DMS153 (cell line): ENCODE measurements around the gene PRDX4.
"Not testable (repeated sequence)": the region's sequence is repeated elsewhere in the genome, so short reads cannot be mapped to it uniquely, and the experiment has no call there.

Experiments
- DNase-seq: peaks from one replicate; lab custom pipeline; 2025; lab: John Stamatoyannopoulos, UW

PRDX4 gene

GRCh38 chrX:23673108-23673507, 5.8 kb downstream of the PRDX4 start:
- no peak for DNase-seq

- not testable (repeated sequence) for DNase-seq
These were observed 9.2 kb downstream of the PRDX4 start for GRCh38 chrX:23676486-23676885.

GRCh38 chrX:23692166-23692565, 24.9 kb downstream of the PRDX4 start:
- DNase-seq: no peak

- peak; percentile 3 for DNase-seq
These were observed 27.3 kb downstream of the PRDX4 start for GRCh38 chrX:23694606-23695005.

- no peak for DNase-seq
These were observed 32.4 kb downstream of the PRDX4 start for GRCh38 chrX:23699636-23700194.

GRCh38 chrX:23704673-23705206, 37.4 kb downstream of the PRDX4 start:
- no peak for DNase-seq

GRCh38 chrX:23705235-23705634, 37.9 kb downstream of the PRDX4 start:
- DNase-seq: no peak

GRCh38 chrX:23720117-23720677, 52.9 kb downstream of the PRDX4 start:
- DNase-seq: no peak

- no peak for DNase-seq
These were observed 58.9 kb downstream of the PRDX4 start for GRCh38 chrX:23726191-23726590.

- no peak for DNase-seq
These were observed 59.9 kb downstream of the PRDX4 start for GRCh38 chrX:23727206-23727605.

- no peak for DNase-seq
These were observed 61.9 kb downstream of the PRDX4 start for GRCh38 chrX:23729214-23729613.

GRCh38 chrX:23731951-23732350, 64.7 kb downstream of the PRDX4 start:
- no peak for DNase-seq

- no peak for DNase-seq
These were observed 65.4 kb downstream of the PRDX4 start for GRCh38 chrX:23732704-23733103.
